Fibroblast of skin of abdomen (primary cell): ENCODE results near the gene GJC2.
A peak's percentile ranks its signal among the peaks of the same experiment; 100 is the strongest.

Experiments
- DNase-seq: peaks from one replicate; pipeline ENCODE4 v3.0.0-alpha.2; 2013

The GJC2 gene

DNA sequence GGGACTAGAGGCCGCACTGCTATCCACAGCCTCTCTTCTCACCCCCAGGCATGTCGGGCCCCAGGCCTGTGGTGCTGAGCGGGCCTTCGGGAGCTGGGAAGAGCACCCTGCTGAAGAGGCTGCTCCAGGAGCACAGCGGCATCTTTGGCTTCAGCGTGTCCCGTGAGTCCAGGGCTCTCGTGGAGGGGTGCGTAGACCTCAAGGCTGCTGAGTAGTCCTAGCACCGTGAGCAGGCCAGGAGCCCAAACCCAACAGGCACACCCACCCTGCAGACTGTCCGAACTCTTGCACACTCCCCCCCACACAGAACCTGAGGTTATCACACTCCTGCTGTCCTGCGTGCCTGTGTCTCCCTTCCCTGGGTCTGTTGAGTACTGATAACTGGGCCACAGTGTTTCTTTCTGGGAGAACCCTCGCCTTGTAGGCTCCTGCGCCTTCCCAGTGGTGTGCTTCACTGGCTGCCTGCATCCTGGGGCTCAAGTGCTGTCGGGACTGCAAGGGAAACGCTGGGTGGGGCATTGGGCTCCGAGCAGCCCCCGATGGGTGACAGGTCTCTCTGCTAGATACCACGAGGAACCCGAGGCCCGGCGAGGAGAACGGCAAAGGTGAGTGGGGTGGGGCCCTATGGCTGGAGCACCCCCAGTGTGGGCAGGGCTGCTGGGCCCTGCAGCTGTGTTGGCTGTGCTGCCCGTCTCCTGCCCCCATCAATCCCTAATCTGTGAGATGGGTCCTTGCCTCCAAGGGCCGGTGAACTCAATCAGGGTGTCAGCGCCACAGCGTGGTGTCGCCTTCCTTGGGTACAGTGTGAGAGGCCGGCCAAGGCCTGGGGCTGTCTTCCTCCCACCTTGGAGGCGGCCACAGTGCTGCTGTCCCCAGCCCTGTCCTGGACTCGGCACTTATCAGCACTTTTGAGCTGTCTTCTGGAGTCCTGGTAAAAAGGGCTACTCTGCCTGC lies 4.0 kb upstream of the GJC2 start:
- no peak for DNase-seq

DNA sequence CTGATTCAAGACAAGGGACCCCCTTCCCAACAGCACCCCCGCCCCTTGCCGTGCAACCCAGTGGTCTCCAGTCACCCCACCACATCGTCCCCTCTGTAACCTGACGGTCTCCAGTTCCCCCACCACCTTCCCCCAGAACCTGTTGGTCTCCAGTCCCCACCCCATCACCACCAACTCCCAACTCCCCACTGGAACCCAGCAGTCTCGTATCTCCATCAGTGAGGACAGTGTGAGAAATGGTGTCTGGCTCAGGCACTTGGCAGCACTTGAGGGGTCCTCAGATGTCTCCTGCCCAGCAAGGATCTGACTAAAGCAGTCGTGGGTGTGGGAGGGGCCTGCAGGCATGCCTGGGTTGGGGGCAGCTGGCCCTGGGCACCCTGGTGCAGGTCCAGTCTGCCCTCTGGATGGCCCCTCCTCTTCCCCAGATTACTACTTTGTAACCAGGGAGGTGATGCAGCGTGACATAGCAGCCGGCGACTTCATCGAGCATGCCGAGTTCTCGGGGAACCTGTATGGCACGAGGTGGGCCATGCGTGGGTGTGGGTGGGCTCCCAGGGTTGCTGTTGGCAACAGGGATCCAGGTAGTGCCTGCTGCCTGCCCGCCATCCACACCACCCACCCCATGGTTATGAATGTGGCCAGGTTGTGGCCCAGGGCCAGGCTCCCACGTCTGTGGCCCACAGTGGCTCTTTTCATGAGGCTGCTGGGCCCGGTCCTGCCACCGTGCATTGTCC lies 3.1 kb upstream of the GJC2 start:
- no peak for DNase-seq

DNA sequence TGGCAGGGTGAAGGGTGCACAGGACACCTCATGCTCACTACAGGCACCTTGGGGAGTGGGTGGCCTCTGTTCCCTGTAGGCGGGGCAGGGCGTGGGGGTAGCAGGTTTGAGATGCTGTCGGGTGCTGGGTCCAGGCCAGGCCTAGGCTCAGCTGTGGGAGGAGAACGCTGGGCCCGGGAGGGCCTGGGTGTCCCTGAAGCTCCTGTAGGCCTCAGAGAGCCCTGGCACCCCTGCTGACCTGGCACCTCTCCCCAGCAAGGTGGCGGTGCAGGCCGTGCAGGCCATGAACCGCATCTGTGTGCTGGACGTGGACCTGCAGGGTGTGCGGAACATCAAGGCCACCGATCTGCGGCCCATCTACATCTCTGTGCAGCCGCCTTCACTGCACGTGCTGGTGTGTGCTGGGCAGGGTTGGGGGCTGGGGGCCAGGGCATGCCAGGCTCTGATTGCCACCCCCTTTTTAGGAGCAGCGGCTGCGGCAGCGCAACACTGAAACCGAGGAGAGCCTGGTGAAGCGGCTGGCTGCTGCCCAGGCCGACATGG lies 2.5 kb upstream of the GJC2 start:
- no peak for DNase-seq

DNA sequence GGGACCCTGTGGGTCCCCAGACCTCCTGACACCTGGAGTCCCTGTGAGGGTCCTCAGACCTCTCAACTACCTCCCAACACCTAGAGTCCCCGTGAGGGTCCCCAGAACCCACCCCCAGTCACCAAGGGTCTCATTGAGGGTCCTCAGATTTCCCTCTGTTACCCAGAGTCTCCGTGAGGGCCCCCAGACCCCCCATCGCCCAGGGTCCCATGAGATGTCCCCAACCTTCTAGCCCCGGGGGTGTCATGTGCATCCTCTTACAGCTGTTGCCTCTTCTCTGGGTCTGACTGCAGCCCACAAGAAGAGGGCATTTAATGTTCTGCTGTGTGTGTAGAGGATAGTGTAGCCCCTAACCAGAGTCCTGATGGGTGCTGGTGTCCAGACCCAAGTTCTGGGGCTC lies 2.0 kb upstream of the GJC2 start:
- DNase-seq, result no peak

DNA sequence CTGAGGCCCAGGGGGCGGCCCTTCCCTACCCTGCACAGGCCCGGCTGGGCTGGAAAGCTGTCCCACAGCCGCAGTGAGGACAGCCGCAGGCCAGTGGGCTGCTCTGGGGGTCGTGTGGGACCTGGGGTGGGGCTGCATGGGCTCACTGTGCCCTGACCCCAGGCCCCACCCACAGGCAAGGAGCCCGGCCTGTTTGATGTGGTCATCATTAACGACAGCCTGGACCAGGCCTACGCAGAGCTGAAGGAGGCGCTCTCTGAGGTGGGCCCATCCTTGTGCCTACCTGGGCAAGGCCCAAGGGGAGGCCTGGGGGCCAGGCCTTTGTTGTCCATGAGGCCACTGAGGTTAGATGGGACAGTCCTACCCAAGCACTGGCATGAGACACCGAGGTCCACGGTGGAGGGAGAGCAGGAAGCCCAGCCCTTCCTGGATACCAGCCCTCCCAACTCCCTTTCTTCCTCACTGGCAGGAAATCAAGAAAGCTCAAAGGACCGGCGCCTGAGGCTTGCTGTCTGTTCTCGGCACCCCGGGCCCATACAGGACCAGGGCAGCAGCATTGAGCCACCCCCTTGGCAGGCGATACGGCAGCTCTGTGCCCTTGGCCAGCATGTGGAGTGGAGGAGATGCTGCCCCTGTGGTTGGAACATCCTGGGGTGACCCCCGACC lies 1.4 kb upstream of the GJC2 start:
- no peak for DNase-seq

DNA sequence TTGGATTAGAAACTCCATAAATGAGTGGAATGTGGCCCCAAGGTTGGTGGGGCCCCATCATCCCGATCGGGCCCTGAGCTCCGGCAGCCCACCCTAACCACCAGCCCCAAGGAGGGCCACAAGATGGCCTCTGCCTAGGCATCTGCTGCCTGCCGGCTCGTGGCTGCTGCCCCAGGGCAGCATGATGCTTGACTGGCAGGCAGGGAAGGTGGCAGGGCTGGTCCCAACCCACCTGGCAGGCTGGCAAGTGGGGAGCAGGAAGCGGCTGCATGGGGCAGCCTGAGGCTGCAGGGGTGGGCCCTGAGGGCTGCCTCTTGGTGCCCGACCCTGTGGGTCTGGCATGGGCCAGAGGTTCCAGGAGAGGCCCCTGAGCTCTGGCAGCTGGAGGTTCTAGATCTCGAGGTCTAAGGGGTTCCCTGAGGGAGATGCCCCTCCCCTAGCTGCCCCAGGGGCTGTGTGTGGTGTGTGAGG lies 760 bp upstream of the GJC2 start:
- no peak for DNase-seq

DNA sequence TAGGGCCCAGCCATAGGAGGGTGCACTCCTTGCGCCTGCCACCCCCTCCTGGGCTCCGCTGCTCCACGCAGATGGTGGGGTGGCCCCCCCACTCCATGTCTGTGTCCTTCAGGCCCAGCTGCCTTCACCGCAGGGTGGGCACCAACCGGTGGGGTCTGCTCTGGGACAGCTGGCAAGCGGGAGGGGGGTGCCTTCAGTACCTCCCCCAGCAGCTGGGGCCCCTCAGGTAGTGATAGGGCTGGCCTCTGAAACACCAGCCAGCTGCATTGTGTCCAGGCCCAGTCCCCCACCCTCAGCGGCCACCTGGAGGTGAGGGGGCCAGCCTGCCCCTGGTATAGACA lies 360 bp downstream of the GJC2 start:
- no peak for DNase-seq

DNA sequence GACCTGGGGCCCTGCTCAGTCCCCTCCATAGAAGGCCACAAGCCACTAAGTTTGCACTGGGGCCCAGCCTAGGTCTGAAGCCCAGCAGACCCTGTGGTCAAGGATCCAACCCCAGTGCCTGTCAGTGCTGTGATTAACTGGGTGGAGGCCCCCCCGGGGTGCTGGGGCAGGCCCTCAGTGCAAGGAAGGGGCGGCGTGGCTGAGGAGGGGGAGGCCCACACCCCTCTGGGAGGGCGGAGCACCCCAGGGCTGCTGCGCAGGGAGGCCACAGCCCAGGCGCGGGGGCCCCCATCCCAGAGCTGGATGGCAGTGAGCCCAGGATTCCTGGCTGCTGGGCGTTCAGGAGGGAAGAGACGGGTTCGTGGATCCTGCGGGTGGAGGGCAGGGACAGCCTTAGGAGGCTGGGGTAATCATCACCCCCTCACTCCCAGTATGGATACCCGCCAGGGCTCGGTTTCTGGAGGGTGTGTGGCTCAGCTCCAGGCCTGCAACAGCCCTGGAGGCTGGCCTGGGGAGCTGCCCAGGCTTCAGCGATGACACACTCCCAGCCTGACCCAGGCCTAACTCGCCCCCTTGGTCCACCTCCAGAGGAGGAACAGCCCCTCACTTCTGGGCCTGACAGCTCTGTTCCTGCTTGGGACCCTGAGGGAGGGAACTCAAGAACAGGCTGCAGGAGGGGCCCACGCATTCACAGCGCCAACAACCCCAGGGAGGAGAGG lies 890 bp downstream of the GJC2 start:
- peak; percentile 81 for DNase-seq

DNA sequence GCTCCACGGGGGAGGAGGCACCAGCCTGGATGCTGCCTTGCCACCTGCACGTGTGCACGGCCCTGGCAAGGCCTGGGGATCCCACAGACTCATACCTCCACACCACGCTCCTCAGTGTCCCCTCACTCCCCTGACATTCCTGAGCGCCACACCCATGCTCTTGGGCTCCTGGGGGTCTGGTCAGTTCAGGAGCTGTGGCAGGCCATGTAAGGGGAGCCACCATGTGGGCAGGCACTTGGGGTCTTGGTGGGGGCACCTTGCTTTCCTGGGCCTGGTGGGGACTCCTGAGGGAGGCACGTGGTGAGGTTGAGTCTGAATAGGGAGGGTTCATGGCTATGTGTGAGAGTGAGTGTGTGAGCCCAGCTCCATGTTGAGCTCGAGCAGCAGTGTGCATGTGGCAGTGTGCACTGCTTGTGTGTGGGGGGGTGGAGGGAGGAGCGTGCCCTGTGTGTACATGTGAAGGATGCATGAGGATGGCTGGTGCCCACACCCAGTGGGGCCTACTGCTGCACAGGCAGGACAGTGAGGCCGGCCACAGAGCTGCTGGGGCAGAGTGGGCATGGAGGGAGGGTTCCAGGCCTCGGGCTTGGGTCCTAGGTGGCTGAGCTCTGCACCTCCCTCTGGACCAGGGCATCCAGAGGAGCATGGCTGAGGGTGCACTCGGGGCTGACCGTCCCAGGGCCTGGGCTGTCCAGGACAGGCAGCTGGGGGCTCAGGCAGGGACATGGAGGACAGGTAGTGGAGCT lies 1.6 kb downstream of the GJC2 start:
- no peak for DNase-seq

DNA sequence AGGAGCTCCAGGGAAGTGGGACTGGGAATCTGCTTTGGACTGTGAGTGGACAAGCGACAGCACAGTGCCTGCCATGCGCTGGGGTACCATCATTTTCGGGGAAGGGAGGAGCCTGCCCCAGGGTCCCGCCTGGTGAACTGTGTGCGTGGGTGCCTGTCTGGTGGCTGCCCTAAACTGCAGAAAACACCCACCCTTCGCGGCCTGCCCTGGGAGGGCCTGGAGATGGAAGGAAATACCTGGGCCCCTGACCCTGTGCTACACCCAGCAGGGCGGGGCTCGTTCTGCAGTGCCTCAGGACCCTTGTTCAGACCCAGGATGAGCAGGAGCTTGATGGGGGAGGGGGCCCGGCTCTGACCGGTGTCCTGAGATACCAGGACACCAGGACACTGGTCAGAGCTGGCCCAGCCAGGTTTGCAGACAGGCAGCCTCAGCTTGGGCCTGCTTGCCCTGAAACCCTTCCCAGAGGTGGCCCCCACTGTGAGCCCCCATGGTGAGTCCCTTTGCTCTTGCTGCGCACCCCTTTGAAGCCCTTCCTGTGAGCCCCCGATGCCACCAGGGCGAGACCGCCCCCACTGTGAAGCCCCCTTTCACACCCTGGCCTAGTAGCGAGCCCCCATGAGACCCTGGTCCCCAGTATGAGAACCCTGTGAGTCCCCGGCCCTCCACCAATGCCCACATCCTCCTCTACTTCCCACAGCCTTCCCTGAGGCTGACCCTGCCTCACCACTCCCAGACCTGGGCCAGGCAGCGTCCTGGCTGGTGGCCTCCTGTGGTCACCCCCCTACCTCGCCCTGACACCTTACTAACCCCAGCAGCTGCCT lies 2.6 kb downstream of the GJC2 start:
- DNase-seq, result no peak

DNA sequence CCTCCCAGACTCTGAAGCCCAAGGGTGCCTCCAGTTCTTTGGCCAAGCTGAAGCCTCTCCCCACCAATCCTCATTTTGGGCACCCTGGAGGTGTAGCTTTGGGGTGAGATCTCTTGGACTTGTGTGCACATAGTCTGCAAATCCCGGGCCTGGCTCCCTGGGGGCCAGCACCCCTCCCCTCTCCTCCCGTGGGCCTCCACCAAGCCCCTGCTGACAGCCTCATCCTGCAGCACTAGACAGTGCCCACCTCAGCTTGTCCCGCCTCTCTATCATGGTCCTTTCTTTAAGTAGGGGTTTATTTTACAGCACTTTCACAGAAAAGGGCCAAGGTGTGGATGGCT lies 3.2 kb downstream of the GJC2 start:
- DNase-seq, result no peak

DNA sequence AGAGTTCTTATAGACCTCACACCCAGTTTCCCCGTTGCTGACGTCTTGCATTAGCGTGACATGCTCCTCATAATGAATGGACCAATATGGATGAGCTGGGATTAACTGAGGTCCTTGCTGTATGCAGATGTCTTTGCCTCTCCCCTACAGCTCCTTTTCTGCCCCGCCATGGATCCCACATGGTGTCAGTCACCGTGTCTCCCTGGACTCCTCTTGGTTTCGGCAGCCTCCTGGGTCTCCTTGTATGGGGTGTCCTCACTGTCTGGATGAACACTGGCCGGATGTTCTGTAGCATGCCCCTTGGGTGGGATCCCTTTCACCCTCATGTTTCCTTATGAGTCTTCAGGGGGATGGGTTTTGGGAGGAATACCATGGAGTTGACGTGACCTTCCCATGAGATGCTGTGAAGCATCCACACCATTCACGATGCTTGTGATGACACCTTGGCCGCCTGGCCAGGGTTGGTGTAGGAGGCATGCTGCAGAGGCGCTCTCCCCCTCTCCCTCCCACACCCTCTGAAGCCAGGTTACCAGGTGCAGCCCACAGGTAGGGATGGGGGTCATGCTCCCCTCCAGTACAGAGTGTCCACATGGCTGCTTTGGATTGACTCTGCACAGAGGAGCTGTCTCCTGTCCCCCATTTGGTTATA lies 4.4 kb downstream of the GJC2 start:
- no peak for DNase-seq

DNA sequence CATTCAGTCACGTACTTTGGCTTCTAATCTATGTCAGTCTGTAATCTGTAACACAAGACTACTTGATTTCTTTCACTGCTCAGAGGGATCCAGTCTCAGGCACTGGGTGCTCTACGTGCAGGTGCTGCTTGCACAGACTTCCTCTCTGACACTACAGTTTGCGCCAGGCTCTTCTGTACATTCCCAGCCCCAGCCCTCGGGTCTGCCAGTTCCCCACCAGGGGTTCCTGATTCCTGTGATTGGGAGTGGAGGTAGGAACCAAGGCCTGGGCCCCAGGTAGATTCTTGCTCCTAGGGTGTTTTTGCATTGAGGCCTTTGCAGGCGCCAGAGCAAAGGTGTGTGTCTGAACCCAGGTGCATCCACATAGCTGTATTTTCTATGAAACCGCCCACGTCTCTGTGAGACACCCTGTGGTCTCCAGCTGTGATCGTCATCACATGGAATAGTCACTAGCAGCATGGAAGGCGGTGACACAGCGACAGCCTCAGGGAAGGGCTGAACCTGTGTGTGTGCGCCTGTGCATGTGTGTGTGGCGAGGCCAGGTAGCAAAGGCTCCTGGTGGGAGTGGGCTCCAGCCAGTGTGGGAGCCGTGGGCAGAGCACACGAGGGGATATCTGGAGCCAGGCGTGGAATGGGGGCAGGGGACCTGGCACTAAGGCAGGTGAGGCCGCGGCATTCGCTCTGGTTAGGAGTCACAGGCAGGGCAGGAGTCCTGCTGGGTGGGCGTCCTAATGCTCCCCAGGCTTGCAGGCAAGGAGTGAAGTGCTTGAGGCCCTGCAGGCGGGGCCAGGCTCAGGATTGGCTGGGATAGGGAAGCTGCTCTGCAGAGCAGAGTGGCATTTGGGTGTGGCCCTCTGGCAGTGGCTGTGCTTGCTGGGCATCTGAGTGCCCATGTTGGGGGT lies 5.2 kb downstream of the GJC2 start:
- DNase-seq, result no peak

DNA sequence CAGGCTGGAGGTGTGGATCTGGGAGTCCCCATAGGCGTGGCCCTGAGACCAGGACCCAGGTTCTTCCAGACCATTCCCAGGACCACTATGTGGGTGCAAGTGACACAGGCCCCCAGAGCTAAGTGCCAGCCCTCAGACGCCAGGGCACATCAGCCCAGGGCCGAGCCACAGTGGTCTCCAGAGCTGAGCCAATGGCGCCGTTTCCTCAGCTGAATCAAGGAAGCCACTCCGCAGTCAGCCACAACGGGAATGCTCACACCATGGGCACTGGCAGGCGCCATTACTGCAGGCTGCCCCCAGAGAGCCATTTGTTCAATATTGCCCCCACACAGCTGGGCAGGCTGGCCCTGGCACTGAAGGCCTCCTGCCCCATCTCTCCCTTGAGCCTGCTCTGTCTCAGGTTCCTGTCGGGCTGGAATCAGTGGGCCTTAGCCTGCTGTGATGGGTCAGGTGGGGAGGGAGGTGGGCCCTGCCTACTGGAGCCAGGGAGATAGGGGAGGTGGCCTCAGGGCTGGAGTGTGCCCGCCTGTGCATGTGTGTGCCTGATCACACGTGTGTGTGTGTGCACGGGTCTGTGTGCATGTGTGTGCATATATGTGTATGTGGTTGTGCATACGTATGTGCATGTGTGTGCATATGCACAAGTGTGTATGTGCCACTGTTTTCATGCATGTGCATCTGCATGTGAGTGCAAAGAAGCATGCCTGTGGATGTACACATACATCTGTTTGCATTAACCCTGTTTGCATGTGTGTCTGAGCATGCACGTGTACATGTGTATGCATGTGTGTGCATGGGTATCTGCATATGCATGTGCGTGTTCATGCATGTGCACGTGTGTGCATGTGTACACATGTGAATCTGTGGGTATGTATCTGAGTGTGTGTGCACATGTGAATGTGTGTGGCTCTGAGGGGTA lies 6.1 kb downstream of the GJC2 start:
- no peak for DNase-seq

DNA sequence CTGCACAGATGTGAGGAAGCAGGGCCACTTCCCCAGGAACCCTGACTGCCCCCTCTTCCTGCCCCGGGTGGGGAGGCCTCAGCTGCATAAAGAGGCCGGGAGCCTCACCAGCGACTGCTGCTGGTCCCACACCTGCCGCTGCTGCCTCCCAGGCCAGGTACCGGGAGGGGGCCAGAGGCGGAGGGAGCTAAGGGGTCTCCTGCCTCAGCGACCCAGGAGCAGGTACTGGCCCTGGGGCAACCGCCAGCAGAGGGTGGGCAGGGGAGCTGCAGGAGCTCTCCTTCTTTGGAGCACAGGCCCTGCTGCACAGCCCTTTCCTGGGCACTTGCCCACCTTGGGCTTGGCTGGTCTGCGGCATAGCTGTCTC lies 6.8 kb downstream of the GJC2 start:
- DNase-seq, result no peak

DNA sequence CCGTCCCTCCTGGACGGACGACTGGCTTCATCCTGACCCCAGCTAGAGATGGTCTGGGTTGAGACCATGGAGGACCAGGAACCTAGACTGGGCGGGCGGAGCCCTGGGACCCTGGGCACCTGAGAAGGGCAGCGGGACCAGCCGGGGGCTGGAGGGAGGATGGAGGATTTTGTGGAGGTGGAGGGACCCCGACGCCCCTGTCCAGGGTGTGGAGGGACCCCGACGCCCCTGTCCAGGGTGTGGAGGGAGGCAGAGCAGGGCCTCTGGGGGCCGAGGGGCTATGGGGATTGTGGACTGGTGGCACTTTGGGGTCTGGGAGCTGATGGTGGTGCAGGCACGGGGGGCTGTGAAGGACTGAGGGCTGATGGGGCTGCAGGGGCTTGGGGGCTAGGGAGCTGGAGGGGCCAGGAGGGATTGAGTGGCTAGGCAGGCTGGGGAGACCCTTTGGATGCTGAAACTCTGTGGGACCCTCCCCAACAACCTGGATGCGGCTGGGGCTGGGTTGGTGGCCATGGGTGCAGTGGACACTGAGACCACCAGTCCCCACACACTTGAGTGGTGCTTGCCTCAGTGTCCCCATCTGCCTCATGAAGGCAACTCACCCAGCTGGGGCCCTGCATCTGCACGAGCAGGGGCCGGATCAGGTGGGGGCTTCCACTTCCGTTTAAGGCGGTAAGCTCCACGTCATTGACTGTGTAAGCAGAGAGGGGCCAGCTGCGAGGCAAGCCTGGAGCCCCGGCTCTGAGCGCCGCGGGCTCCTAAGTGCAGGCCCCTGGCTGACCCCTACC lies 7.4 kb downstream of the GJC2 start:
- DNase-seq, result no peak

DNA sequence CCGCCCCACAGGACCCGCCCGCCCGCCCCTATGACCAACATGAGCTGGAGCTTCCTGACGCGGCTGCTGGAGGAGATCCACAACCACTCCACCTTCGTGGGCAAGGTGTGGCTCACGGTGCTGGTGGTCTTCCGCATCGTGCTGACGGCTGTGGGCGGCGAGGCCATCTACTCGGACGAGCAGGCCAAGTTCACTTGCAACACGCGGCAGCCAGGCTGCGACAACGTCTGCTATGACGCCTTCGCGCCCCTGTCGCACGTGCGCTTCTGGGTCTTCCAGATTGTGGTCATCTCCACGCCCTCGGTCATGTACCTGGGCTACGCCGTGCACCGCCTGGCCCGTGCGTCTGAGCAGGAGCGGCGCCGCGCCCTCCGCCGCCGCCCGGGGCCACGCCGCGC lies 8.0 kb downstream of the GJC2 start:
- no peak for DNase-seq
